ENCODE measurements around the gene RNF138. TPM values are rescaled to one million over a fixed set of nuclear protein-coding genes. Genes with fewer than 3 reads are reported as not detected.

The RNF138 gene
- total RNA-seq, 4 donors from 2014 or later, result 4.9 to 23.7 (median 9.1) TPM

- H3K27me3 ChIP-seq, result no peaks in the 10 kb centered on the region
- TF ChIP-seq POLR2A (IDR thresholded peaks at IDR 0.05), result no peak
- TF ChIP-seq CTCF (IDR thresholded peaks at IDR 0.05 in 4 of 5, conservative IDR thresholded peaks at IDR 0.05 in 1 of 5), result no peak
- peak; percentile 8 to 28 for DNase-seq
- H3K4me1 ChIP-seq, result peaks cover 0 to 3% of the 10 kb centered on the region in 2 donors
- no peak overlapping the region for H3K4me3 ChIP-seq
- H3K9me3 ChIP-seq, result no peaks in the 10 kb centered on the region
- in situ Hi-C loops (cut with MboI; ENCODE audit: low sequenced_read_pairs in 4 of 4), result no loop called here
- intact Hi-C loops (cut with DNase I; ENCODE audit: low total_unique reads), result no loop called here
- no peaks in the 10 kb centered on the region for H3K36me3 ChIP-seq
- peak in 1 of 2 donors; percentile 19 for ATAC-seq
- H3K27ac ChIP-seq, result peak overlapping the region in 2 of 4 donors; percentile 37 to 41
Observed at GRCh38 chr18:32049393-32050171, 42.1 kb upstream of the RNF138 start.

- ATAC-seq (no peak), DNase-seq (no peak)
- no peaks in the 10 kb centered on the region for H3K27me3 ChIP-seq
- no peak overlapping the region for H3K27ac ChIP-seq
- H3K4me1 ChIP-seq, result no peaks in the 10 kb centered on the region
- TF ChIP-seq POLR2A (IDR thresholded peaks at IDR 0.05), result no peak
- TF ChIP-seq CTCF (IDR thresholded peaks at IDR 0.05 in 4 of 5, conservative IDR thresholded peaks at IDR 0.05 in 1 of 5), result no peak
- no peaks in the 10 kb centered on the region for H3K36me3 ChIP-seq
- no peak overlapping the region for H3K4me3 ChIP-seq
- H3K9me3 ChIP-seq, result no peaks in the 10 kb centered on the region
- in situ Hi-C loops (cut with MboI; ENCODE audit: low sequenced_read_pairs in 4 of 4), result no loop called here
- intact Hi-C loops (cut with DNase I; ENCODE audit: low total_unique reads), result no loop called here
Observed at GRCh38 chr18:32056613-32057358, 34.9 kb upstream of the RNF138 start.

- H3K4me1 ChIP-seq, result no peaks in the 10 kb centered on the region
- H3K27ac ChIP-seq, result no peak overlapping the region
- H3K4me3 ChIP-seq, result no peak overlapping the region
- intact Hi-C loops (cut with DNase I; ENCODE audit: low total_unique reads) (no loop called here), in situ Hi-C loops (cut with MboI; ENCODE audit: low sequenced_read_pairs in 4 of 4) (no loop called here)
- DNase-seq (no peak), ATAC-seq (no peak)
- TF ChIP-seq POLR2A (IDR thresholded peaks at IDR 0.05) (no peak), CTCF (IDR thresholded peaks at IDR 0.05 in 4 of 5, conservative IDR thresholded peaks at IDR 0.05 in 1 of 5) (no peak)
- no peaks in the 10 kb centered on the region for H3K9me3 ChIP-seq
- no peaks in the 10 kb centered on the region for H3K36me3 ChIP-seq
- no peaks in the 10 kb centered on the region for H3K27me3 ChIP-seq
Observed at GRCh38 chr18:32057624-32058165, 34.0 kb upstream of the RNF138 start.

DNA sequence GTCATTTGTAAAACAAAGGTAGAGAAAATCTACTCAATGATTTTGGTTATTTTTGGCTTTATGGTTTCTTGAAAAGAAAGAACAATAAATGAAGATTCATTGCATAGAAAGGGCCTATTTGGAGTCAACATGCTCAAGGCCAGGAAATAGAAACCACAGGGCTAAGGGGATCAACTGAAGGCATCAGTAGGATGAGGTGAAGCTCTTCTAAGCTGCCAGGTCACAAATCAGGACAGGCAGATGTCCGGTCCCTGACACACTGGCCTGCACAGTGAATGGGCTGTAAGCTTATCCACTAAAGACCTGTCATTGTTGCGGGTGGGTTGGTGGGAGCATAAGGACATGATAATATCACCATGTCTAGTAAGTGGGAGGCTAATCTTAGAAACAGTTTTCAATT, 31.6 kb upstream of the RNF138 start:
- ATAC-seq (no peak), DNase-seq (no peak)
- H3K36me3 ChIP-seq, result no peaks in the 10 kb centered on the region
- no peaks in the 10 kb centered on the region for H3K27me3 ChIP-seq
- no peak overlapping the region for H3K4me3 ChIP-seq
- TF ChIP-seq POLR2A (IDR thresholded peaks at IDR 0.05) (no peak), CTCF (IDR thresholded peaks at IDR 0.05 in 4 of 5, conservative IDR thresholded peaks at IDR 0.05 in 1 of 5) (no peak)
- intact Hi-C loops (cut with DNase I; ENCODE audit: low total_unique reads) (no loop called here), in situ Hi-C loops (cut with MboI; ENCODE audit: low sequenced_read_pairs in 4 of 4) (no loop called here)
- no peaks in the 10 kb centered on the region for H3K9me3 ChIP-seq
- H3K27ac ChIP-seq, result no peak overlapping the region
- no peaks in the 10 kb centered on the region for H3K4me1 ChIP-seq

All from gastrocnemius medialis (tissue), 4 donors.